Transverse colon (tissue), 4 donors: ENCODE data around the gene SLC16A1.
"Not testable (repeated sequence)": the region's sequence is repeated elsewhere in the genome, so short reads cannot be mapped to it uniquely, and the experiment has no call there.

ENCODE experiments used
- CTCF ChIP-seq, 5 experiments: fragments of 200-600 bp in 3 of 5; fragments of 450-650 bp in 2 of 5; sonication (generic) in 3 of 5; IDR thresholded peaks; 1 replicate in 2 of 5; 2 replicates in 3 of 5; pipeline ENCODE4 v1.5.1; 2016 to 2017; ENCODE audit warnings: antibody characterized with exemption in 5 of 5, inconsistent platforms in 3 of 5, mild to moderate bottlenecking in 2 of 5, moderate library complexity in 1 of 5
- EP300 ChIP-seq: sonication (generic); formaldehyde crosslinking; IDR thresholded peaks from one replicate; pipeline ENCODE4 v1.6.1; 2017; ENCODE audit warnings: antibody characterized with exemption, low read depth
- POLR2A ChIP-seq: fragments of 450-650 bp; IDR thresholded peaks from one replicate; pipeline ENCODE4 v1.6.1; 2016; ENCODE audit warnings: antibody characterized with exemption, mild to moderate bottlenecking, moderate library complexity
- POLR2AphosphoS5 ChIP-seq, 3 donors: sonication (generic); formaldehyde crosslinking; IDR thresholded peaks; one replicate each; pipeline ENCODE4 v1.6.1; 2016; ENCODE audit warnings: antibody characterized with exemption in 3 of 3

GRCh38 chr1:112884996-112885395 is 71.0 kb downstream of the SLC16A1 start:
- TF ChIP-seq POLR2A; CTCF (IDR thresholded peaks at IDR 0.05); POLR2AphosphoS5 (IDR thresholded peaks at IDR 0.05); EP300: not testable (repeated sequence)
